ENCODE measurements around the gene SMARCD1.
"Not testable (repeated sequence)": the region's sequence is repeated elsewhere in the genome, so short reads cannot be mapped to it uniquely, and the experiment has no call there.

The SMARCD1 gene

DNA sequence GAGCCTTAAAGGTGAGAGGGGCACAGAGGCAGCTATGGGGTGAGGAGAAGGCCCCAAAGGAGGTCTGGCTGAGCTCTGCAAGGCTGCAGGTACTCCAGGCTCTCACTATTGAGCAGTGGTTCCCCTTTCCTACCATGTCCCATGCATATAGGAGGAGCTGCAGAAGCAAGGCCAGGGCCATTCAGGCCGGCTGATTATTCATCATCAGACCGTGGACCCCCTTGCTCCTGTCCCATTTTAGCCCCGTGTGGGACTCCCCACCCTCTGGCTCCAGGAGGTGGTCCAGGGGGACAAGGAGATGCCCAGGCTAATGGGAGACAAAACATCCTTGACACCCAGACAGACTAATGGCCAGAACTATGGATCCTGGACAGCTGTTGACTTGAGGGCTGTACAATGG, 21.8 kb downstream of the SMARCD1 start:
- no peak for DNase-seq

DNA sequence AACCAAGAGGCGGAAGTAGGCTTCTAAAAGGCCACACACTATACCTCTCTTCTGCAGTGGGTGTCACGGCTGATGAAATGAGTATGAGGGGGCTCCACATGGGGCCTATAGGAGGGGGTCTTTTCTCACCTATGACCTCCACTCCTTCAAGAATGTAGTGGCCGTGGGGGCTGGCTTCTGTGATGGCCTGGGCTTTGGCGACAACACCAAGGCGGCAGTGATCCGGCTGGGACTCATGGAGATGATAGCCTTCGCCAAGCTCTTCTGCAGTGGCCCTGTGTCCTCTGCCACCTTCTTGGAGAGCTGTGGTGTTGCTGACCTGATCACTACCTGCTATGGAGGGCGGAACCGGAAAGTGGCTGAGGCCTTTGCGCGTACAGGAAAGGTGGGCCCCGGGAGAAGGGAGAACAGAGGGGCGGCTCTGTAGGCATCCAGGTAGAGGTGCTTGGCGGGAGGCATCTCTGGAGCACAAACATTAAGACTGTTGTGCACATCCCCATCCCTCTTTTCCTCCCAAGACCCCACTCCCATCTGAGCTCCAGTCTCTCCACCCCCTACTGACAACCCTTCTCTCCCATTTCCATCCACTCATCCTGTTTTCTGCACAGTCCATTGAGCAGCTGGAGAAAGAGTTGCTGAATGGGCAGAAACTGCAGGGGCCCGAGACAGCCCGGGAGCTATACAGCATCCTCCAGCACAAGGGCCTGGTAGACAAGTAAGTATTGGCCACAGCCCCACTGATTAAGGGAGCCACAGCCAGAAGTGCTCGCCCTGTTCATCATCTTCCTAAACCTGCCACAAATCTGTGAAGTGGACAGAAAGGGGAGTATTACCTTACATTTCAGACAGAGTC, 22.5 kb downstream of the SMARCD1 start:
- no peak for DNase-seq

DNA sequence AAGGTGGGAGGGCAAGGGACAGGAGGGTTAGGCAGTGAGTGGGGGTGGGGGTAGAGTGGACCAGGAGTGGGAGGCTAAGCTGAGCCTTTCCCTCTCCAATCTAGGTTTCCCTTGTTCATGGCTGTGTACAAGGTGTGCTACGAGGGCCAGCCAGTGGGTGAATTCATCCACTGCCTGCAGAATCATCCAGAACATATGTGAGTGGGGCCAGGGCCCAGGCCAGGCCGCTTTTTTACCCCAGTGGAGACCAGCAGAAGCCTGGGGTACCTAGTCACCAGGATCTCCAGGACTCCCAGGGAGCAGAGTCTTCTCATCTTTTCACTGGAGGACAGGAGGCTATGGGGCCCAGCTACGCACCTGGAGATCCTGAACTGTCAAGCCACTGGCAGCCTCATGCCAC, 24.2 kb downstream of the SMARCD1 start:
- DNase-seq = no peak

DNA sequence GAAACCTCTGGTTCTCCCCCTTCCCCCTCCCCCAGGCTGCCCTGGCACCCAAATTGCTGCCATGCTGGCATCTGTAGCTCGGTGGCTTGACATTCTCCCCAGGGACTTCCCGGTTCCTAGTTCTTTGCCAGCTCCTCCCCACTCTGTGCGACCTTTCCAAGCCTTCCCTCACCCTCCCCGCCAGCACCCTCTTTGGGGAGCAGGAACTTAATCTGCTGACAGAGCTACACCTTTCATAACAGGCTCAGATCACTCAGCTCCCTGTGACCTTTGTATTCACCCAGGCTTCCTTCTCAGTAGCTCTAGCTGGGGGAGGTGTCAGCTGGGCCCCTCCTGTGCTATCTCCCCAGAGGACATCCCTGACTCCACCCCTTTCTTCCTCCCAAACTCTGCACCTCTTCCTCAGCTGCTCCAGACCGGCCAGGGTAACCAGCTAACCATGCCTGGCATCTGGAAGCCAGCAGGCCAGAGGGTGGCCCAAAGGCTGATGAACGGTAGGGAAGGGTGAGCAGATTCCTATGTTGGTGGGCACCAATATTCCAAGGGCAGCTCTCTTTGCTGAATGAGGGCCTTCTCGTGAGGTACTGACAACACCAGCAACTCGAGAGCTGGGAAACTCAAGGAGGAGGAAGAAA, 25.1 kb downstream of the SMARCD1 start:
- DNase-seq = no peak

DNA sequence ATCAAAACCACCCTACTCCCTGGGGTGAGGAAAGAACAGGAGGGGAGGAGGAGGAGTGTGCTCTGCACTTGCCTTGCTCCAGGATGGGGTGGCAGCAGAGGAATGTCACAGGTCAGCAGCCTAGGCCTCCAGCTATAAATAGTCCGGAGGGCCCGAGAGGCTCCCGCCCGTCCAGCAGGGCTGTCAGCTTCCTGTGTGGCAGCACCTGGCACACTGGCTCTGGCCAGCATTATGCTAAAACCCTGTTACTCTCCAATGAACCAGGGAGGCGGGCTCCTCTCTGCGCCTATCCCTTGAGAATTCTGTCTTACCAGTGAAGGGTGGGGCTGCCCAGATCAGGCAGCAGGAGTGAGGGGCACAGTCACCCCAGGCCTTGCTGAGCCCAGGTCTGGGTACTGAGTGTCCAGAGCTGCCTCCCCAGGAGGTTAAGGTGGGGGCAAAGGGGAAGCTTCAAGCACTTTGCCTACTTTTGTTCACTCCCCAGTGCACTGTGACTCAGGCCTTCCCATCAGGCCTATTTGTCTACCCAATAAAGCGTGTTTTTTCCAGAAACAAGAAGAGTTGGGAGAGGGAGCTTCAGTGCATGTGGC, 25.7 kb downstream of the SMARCD1 start:
- peak; percentile 17 for DNase-seq

DNA sequence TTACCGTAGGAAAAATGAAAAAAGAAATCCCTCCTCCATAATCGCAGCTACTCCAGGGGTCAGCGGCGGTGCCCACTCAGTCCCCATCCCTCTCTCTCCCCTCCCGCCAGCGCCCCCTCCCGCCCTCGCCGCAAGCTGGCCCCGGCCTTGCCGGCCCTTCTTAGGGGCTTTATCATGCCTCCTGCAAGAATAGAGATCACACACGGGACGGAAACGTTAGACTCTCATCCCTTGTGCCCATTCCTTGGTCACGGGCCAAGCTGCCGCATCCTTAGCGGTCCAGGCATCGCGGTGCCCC, 26.2 kb downstream of the SMARCD1 start:
- no peak for DNase-seq

DNA sequence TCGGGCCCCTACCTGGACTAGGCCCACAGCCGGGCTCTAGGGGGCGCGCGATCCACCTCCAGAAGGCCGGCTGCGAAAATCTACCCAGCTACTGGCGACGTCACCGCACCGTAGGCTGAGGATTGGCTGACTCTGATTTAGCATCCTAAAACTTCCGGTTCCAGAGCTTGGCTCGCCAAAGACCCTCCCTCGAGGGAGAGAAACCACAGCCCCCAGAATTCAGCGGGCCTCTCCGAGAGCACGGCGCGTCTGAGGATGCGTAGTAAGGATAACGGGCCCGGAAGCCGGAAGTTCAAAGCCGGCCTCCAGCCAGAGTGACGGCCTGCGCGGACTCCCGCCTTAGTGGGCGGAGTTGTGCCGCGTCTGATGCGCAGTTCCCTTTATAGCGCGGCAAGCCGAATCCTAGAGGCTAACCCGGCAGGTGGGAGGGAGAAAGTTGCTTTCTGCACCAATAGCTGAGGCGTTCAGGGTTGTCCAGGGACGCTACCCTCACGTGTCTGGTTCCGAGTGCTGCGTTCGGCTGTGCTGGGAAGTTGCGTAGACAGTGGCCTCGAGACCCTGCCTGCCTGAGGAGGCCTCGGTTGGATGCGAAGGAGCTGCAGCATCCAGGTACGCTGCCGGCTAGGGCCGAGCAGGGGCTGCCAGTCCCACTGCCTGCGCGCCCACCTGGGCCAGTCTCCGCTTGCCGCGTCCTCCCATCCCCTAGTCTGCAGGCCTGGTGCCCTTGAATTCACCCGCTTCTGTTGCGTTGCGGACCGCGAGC, 26.7 kb downstream of the SMARCD1 start, which contains the start of gene COX14:
COX14 (plus strand) TSS at position 544 of the 763 bp plus-strand sequence. CDS start 7,808 bp downstream, outside the sequence.
- peak; percentile 100 for DNase-seq

DNA sequence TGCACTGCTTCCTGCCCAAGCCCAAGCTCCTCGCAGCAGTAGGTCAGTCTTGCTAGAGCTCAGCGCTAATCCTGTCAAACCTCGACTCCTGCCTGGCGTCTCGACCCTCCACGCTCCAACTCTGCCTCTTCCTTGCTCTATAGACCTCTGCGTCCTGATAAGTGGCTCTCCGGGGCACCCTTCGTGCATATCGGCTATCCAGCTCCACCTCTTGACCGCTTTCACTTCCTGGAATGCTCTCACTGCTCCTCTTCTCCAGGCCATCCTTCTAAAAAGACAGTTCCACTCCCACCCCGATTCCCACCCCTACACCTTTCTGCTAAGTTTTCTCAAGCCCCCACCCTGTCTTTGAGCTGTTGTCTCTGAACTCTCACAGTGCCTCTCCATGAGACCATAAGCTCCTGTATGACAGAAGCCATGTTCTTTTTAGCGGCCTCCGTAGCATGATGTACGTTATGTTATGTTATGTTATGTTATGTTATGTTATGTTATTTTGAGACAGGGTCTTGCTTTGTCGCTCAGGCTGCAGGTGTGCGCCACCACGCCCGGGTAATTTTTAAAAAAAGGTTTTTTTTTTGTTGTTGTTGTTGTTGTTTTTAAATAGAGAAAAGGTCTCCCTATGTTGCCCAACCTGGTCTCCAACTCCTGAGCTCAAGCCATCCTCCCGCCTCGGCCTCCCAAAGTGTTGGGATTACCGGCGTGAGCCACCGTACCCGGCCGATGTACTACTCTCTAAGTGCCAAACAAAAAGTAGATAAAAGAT, 27.5 kb downstream of the SMARCD1 start:
- DNase-seq = peak; percentile 28

DNA sequence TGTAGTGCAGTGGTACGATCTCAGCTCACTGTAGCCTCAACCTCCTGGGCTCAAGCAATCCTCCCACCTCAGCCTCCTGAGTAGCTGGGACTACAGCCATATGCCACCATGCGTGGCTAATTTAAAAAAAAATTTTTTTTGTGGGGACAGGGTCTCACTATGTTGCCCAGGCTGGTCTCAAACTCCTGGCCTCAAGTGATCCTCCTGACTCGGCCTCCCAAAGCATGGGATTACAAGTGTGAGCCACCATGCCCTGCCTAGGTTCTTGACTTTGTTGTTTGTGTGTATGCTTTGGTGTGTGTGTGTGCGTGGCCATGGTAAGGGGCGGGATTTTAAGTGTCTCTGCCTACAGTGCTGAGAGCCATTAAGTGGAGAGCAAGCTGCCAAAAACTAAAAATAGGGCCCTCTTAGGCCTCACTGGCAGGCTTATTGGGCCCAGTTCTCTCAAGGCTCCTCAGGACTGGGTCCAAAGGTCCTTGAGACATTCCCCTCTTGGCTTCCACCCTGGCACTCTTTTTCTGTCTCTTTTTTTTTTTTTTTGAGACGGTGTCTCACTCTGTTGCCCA, 32.0 kb downstream of the SMARCD1 start:
- DNase-seq = no peak

DNA sequence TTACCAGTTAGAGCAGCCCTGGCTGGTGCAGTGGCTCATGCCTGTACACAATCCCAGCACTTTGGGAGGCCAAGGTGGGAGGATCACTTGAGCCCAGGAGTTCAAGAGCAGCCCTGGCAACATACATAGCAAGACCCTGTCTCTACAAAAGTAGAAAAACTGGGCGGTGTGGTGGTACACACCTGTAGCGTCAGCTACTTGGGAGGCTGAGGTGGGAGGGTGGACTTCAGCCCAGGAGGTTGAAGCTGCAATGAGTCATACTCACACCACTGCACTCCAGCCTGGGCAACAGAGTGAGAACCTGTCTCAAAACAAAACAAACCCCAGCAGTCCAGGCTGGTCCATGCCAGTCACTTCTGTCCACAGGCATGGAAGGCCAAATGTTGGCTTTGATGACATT, 34.2 kb downstream of the SMARCD1 start:
- no peak for DNase-seq

DNA sequence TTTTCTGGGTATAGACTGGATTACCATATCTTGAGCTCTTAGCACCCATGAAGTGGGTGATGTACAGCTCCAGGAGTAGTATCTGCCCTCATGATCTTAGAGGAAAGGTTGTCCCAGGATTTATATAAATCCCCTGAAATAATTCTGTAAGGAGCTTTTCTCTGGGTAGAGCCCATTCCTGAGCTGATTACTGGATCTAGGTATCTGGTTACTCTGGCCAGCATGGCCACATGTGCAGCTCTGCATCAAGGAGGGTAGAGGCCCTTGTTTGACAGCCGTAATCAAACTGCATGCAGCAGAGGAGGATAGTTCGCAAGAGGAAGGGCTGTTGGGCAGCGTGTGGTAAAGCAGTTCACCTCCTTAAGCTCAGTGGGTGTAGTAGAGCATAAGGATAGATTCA, 35.4 kb downstream of the SMARCD1 start:
- no peak for DNase-seq

DNA sequence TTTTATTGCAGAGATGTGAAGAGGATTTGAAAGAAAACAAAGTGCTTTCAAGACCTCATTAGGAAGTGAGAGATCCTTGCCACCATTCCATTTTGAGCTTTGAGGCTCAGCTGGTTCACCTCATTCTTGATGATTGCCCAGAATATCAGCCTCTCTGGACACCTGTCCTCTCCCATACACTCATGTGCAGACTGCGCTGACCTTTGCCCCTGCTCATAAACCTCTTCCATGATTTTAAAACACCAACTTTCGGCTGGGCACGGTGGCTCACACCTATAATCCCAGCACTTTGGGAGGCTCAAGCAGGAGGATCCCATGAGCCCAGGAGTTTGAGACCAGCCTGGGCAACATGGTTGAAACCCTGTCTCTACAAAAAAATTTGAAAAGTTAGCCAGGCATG, 35.8 kb downstream of the SMARCD1 start:
- DNase-seq = no peak

DNA sequence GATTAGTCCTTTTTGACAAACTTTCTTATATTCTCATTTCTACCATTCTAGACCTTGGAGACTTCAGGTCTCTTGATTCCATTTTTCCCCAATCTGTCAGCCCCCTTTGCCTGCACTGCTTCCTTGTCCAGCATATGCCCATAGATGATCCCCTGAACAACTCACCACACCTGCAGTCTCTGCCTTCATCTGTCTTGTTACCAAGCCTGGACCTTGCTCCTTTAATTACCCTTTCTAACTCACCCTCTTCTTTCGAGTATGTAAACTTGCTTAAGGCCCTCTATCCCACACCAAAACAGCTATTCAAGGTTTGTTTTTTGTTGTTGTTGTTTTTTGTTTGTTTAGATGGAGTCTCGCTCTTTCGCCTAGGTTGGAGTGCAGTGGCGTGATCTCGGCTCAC, 36.5 kb downstream of the SMARCD1 start:
- DNase-seq = no peak

DNA sequence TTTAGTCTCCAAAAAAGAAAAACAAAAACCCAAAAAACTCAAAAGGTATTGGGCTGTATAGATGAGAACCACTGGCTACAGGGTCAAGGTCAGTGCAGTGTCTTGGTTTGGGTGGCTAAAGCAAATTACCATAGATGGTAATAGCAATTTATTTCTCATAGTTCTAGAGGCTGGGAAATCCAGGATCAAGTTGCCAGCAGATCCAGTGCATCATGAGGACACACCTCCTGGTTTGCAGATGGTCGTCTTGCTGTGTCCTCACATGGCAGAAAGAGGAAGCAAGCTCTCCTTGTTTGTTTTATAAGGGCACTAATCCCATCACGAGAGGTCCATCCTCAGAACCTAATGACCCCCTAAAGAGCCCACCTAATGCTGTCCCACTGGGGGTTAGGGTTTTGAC, 38.1 kb downstream of the SMARCD1 start:
- no peak for DNase-seq

DNA sequence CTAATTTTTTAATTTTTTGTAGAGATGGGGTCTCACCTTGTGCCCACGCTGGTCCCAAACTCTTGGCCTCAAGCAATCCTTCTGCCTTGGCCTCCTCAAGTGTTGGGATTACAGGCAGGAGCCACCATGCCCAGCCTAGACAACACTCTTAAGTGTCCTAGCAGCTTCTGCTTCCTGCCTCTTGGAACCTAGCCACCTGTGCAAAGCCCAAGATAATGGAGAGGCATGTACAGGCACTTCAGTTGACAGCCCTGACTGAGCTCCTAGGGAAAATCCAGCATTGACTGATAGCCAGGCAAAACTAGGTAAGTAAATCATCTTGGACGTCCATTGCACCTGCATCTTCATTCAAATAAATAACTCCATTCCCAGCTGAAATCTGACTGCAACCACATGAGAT, 42.4 kb downstream of the SMARCD1 start:
- DNase-seq = no peak

DNA sequence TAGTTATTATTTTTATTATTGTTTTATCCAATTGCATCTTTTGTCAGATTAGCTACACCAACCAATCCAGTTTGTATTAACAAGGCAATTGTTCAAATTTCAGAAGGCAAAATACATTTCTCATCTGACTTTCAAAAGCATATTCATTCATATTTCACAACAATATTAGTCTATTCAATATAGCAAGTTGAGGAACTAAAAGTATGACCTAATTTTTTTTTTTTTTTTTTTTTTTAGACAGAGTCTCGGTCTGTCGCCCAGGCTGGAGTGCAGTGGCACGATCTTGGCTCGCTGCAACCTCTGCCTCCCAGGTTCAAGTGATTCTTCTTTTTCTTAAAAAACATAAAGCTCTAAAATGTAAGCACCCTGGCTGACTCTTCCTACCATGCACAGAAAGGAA, 44.1 kb downstream of the SMARCD1 start:
- DNase-seq = no peak

DNA sequence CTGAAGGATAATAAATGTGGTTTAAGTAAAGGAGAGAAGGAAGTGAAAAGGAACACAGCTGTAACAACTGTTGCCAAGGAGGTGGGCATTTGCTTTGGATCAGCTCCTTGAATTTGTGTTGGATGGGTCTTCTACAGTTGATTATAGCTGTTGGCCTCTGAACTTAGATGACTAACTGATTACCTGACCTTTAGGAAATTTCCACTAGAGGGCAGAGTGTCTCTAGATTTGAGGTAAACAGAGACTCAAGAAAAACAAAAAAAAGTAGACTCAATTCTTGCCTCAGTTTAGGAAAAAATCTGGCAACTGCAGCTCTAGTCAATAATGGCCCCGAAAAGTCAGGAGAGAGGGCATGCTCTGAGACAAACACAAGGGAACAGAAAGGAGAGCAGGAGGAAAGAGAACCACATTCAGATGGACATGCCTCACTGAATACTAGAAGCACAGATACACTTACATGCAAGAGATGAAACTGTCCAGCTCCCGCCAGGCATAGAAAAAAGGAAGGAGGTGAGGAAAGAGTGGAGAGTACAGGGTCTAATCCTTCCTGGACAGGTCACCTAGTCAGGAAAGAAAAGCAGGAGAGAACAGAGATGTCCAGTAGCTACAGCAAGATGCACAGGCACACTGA, 47.5 kb downstream of the SMARCD1 start:
- peak; percentile 56 for DNase-seq

DNA sequence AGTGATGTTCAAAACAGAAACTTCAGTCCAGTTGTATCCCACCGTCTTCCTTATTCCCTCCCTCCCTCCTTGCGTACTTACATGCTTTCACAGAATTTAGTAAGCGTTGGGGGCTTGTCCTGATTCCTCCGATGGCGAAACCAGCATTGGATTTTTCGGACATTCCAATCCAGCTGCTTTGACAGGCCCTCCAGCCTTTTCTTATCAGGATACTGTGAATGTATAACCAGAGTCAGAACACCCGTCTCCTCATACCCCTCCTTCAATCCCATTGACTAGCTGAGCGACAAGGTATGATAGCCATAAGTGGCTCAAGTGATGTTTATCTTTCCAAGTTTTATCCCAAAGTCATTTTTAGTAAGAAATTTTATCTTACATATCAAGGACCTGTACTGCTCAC, 57.9 kb downstream of the SMARCD1 start:
- DNase-seq = no peak

DNA sequence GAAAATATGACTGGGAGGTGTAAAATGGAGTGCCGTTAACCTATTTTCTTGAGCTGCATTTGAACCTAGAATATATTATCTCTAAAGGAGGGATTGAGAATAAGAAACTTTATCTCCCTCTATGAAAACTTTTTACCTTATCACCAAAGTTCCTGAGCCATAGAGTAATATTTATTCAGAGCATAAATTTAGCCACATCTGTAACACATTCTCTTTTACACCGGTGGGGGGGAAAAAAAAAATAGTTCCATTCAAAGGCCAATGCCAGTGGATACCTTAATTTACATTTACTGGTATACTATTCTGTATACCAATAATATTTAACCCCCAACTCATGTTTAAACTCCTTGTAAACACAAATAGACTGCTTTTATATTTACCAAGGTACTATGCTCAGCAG, 60.3 kb downstream of the SMARCD1 start:
- no peak for DNase-seq

DNA sequence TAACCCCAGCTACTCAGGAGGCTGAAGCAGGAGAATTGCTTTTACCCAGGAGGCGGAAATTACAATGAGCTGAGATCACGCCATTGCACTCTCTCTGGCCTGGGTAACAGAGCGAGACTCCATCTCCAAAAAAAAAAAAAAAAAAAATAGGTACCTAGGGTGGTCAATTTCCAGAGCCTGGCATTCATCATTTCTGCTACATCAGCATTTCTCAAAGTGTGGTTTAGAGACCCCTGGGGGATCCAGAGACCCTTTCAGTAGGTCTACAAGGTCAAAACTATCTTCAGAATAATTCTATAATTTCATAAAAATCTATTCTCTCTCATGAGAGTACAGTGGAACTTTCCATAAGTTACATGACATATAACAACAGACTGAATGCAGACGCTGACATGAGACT, 62.1 kb downstream of the SMARCD1 start:
- no peak for DNase-seq

DNA sequence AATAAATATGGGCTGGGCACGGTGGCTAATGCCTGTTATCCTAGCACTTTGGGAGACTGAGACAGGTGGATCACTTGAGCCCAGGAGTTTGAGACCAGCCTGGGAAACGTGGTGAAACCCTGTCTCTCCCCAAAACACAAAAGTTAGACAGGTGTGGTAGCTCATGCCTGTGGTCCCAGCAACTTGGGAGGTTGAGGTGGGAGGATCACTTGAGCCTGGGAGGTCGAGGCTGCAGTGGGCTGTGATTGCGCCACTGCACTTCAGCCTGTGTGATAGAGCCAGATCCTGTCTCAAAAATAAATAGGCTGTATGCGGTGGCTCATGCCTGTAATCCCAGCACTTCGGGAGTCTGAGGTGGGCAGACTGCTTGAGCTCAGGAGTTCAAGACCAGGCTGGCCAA, 62.9 kb downstream of the SMARCD1 start:
- DNase-seq = not testable (repeated sequence)

DNA sequence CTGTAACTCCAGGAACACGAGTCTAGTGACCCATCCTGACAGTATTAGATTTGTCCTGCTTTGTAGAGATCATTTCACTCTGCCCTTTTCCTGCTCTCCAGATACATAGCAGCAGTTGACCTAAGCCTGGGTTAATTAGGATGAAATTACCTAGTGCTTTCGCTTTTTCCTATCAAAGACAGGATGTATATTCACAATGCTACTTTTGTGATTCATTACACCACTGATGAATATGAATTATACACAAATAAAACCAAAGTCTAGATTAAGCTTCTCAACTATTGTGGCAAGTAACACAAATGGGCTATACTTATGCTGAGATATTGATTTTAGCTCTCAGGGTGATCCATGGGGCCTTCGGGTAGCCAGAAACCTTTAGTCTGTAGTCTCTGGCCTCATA, 64.2 kb downstream of the SMARCD1 start:
- no peak for DNase-seq

All from fibroblast of skin of right biceps (primary cell).